OCI-LY1 (cell line): ENCODE data around the gene SYT15.
"Not testable (repeated sequence)": the region's sequence is repeated elsewhere in the genome, so short reads cannot be mapped to it uniquely, and the experiment has no call there.

Experiments used
- CTCF ChIP-seq: fragments of 200-600 bp; sonication (generic), shearing (Covaris generic); IDR thresholded peaks from 2 replicates; pipeline ENCODE4 v1.5.1; 2017; ENCODE audit warnings: mild to moderate bottlenecking, antibody characterized with exemption, low read length, moderate library complexity, mixed read lengths
- EZH2 ChIP-seq: fragments of 200-600 bp; sonication (generic), shearing (Covaris generic); IDR thresholded peaks from 2 replicates; pipeline ENCODE4 v1.8.0; 2017; ENCODE audit warnings: borderline replicate concordance, mixed run types, mild to moderate bottlenecking, antibody characterized with exemption, low read length, moderate library complexity, mixed read lengths

GRCh38 chr10:46629805-46630204, 50.9 kb downstream of the SYT15 start:
- not testable (repeated sequence) for TF ChIP-seq CTCF, EZH2
